ENCODE data around the gene AMFR.

DNA sequence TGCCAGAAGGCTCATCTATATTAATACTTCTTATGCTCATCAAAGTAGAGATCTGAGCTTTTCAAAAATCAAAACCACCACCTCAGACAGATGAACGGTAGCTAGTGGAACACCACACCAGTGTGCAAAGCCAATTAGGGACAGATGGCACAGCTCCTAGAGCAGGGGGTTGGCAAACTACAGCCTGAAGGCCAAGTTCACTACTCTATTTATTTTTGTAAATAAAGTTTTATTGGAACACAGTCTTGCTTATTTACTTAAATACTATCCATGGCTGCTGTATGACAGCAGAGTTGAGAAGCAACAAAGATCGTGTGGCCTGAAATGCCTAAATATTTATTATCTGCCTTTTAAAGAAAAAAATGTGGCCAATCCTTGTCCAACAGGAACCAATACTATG, 56.8 kb downstream of the AMFR start:
- TF ChIP-seq, protein P1, sequence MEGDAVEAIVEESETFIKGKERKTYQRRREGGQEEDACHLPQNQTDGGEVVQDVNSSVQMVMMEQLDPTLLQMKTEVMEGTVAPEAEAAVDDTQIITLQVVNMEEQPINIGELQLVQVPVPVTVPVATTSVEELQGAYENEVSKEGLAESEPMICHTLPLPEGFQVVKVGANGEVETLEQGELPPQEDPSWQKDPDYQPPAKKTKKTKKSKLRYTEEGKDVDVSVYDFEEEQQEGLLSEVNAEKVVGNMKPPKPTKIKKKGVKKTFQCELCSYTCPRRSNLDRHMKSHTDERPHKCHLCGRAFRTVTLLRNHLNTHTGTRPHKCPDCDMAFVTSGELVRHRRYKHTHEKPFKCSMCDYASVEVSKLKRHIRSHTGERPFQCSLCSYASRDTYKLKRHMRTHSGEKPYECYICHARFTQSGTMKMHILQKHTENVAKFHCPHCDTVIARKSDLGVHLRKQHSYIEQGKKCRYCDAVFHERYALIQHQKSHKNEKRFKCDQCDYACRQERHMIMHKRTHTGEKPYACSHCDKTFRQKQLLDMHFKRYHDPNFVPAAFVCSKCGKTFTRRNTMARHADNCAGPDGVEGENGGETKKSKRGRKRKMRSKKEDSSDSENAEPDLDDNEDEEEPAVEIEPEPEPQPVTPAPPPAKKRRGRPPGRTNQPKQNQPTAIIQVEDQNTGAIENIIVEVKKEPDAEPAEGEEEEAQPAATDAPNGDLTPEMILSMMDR (IDR thresholded peaks at IDR 0.05), result no peak
- no peak for TF ChIP-seq ZFX (IDR thresholded peaks at IDR 0.05; ENCODE audit: borderline replicate concordance)

Data from 22Rv1 (cell line).